ENCODE measurements around the gene EPHB3. TPM values are rescaled to one million over a fixed set of nuclear protein-coding genes. Genes with fewer than 3 reads are reported as not detected.

Gene EPHB3
- total RNA-seq (2022; extraction: Qiagen RNA extraction; ENCODE audit: low read depth) = 0.31 to 0.80 TPM (median 0.38 TPM) in 5 replicates

GRCh38 chr3:184561061-184561912 is at the start of gene EPHB3:
TSS of gene EPHB3 (plus strand) at chr3:184561785. CDS start at chr3:184562236, 451 bp downstream.

Other genes starting within 250 kb of the EPHB3 start
- 255 to 273 TPM (median 265 TPM) in 5 replicates for gene EIF4G1, start 247.2 kb upstream of the EPHB3 start, total RNA-seq (2022; extraction: Qiagen RNA extraction; ENCODE audit: low read depth)
- 8.1 to 11.3 TPM (median 8.6 TPM) in 5 replicates for gene FAM131A, start 224.2 kb upstream of the EPHB3 start, total RNA-seq (2022; extraction: Qiagen RNA extraction; ENCODE audit: low read depth)
- gene CLCN2, start 200.2 kb upstream of the EPHB3 start, total RNA-seq (2022; extraction: Qiagen RNA extraction; ENCODE audit: low read depth) = 4.6 to 5.8 TPM (median 5.1 TPM) in 5 replicates
- 72.6 to 84.5 TPM (median 76.7 TPM) in 5 replicates for gene POLR2H, start 200.1 kb upstream of the EPHB3 start, total RNA-seq (2022; extraction: Qiagen RNA extraction; ENCODE audit: low read depth)
- gene THPO, start 183.6 kb upstream of the EPHB3 start, total RNA-seq (2022; extraction: Qiagen RNA extraction; ENCODE audit: low read depth) = 0.03 TPM in 1 of 5 replicates, not detected in the others
- 0.11 to 0.27 TPM (median 0.22 TPM) in 5 replicates for gene CHRD, start 181.7 kb upstream of the EPHB3 start, total RNA-seq (2022; extraction: Qiagen RNA extraction; ENCODE audit: low read depth)
- 28.5 to 31.7 TPM (median 30.3 TPM) in 5 replicates for gene MAGEF1, start 150.3 kb downstream of the EPHB3 start, total RNA-seq (2022; extraction: Qiagen RNA extraction; ENCODE audit: low read depth)

Measured in A549 treated with CpdA at 1 μM for 4 hours (cell line).